GM12878 (cell line): ENCODE measurements around the gene ARID3B. TPM values are rescaled to one million over a fixed set of nuclear protein-coding genes. Genes with fewer than 3 reads are reported as not detected.
A peak's percentile ranks its signal among the peaks of the same experiment; 100 is the strongest.

Experiments used
- ATAC-seq: fragments of 200-7000 bp; cut with Tn5 transposase; 3 replicates; pipeline ENCODE4 v1.9.1; 2020; ENCODE audit warnings: mild to moderate bottlenecking, moderate library complexity
- BruUV-seq: library from RNA; stranded (reverse); fragments of 400-500 nt; replicated peaks from 2 replicates; lab custom pipeline; 2021; lab: Mats Ljungman, UMichigan
- CTCF ChIA-PET: fragments of 300-600 bp; sonication (Branson Sonifier 250); formaldehyde crosslinking; extraction: SDS; loops from one replicate; lab custom pipeline; 2021; ENCODE audit warnings: inconsistent platforms; lab: Yijun Ruan, JAX
- POLR2A ChIA-PET: fragments of 350-600 bp; formaldehyde crosslinking; extraction: SDS; loops from one replicate; lab custom pipeline; 2021; ENCODE audit warnings: inconsistent platforms; lab: Charles Lee
- RAD21 ChIA-PET: fragments of 300-600 bp; sonication (Branson Sonifier 250); formaldehyde crosslinking; loops from one replicate; lab custom pipeline; 2023; ENCODE audit warnings: antibody characterized with exemption; ENCODE audit not compliant: unreplicated experiment; lab: Charles Lee
- SMC1A ChIA-PET: fragments of 300-600 bp; sonication (Branson Sonifier 250); formaldehyde crosslinking; loops from one replicate; lab custom pipeline; 2023; ENCODE audit not compliant: unreplicated experiment, uncharacterized antibody; lab: Charles Lee
- DNase-seq: peaks from one replicate; pipeline ENCODE4 v3.0.0-alpha.2; 2011; ENCODE audit warnings: low read depth, low spot score
- FAIRE-seq: peaks from 3 replicates; lab custom pipeline; 2011; peaks lifted over from hg19 to GRCh38; lab: Jason Lieb, UNC
- H2AFZ ChIP-seq: 2 replicates; pipeline ENCODE4 v1.6.0; 2011; ENCODE audit warnings: low read depth, low read length, control low read depth; ENCODE audit not compliant: control insufficient read depth
- H3K27ac ChIP-seq: 2 replicates; pipeline ENCODE4 v1.5.1; 2011; ENCODE audit warnings: control low read depth; ENCODE audit not compliant: control insufficient read depth, insufficient read depth
- H3K27me3 ChIP-seq, 2 experiments: replicated peaks in 1 of 2; 2 replicates each; pipeline versions ENCODE4 v1.6.0 to v1.6.1; 2011; ENCODE audit warnings: low read length in 1 of 2; ENCODE audit not compliant: control insufficient read depth in 2 of 2, insufficient read depth in 2 of 2
- H3K36me3 ChIP-seq, 2 experiments: 2 replicates each; pipeline ENCODE4 v1.5.1; 2011; ENCODE audit warnings: low read length in 1 of 2; ENCODE audit not compliant: control insufficient read depth in 2 of 2, insufficient read depth in 2 of 2
- H3K4me1 ChIP-seq: 2 replicates; pipeline ENCODE4 v1.6.1; 2011; ENCODE audit warnings: mild to moderate bottlenecking, low read length, moderate library complexity, mixed read lengths; ENCODE audit not compliant: control insufficient read depth, insufficient read depth
- H3K4me2 ChIP-seq: 2 replicates; pipeline ENCODE4 v1.6.0; 2011; ENCODE audit warnings: control low read depth; ENCODE audit not compliant: control insufficient read depth, insufficient read depth
- H3K4me3 ChIP-seq: fragments of 200-600 bp; sonication (generic); 2 replicates; pipeline ENCODE4 v1.5.1; 2016
- H3K79me2 ChIP-seq: 2 replicates; pipeline ENCODE4 v1.6.0; 2011; ENCODE audit warnings: low read length; ENCODE audit not compliant: control insufficient read depth, insufficient read depth
- H3K9ac ChIP-seq: 2 replicates; pipeline ENCODE4 v1.8.0; 2011; ENCODE audit warnings: low read length, control low read depth, mixed read lengths; ENCODE audit not compliant: control insufficient read depth, insufficient read depth
- H3K9me3 ChIP-seq: replicated peaks from 3 replicates; pipeline ENCODE4 v1.5.1; 2011; ENCODE audit warnings: mild to moderate bottlenecking, low read length; ENCODE audit not compliant: control insufficient read depth, insufficient read depth
- H4K20me1 ChIP-seq: 2 replicates; pipeline ENCODE4 v1.6.0; 2011; ENCODE audit not compliant: control insufficient read depth, insufficient read depth
- BCL3 ChIP-seq: IDR thresholded peaks from 2 replicates; pipeline ENCODE4 v1.6.1; 2011; ENCODE audit warnings: borderline replicate concordance, low read depth, mild to moderate bottlenecking, moderate library complexity, low read length; ENCODE audit not compliant: insufficient read depth, poor library complexity, severe bottlenecking
- CBFB ChIP-seq: IDR thresholded peaks from 2 replicates; pipeline ENCODE4 v1.6.1; 2016; ENCODE audit warnings: antibody characterized with exemption, low read depth
- NR2C2 ChIP-seq: IDR thresholded peaks from 2 replicates; pipeline ENCODE4 v1.6.1; 2011; ENCODE audit warnings: borderline replicate concordance, low read depth; ENCODE audit not compliant: control insufficient read depth, insufficient read length
- PBX3 ChIP-seq: IDR thresholded peaks from 2 replicates; pipeline ENCODE4 v1.6.1; 2011; ENCODE audit warnings: mild to moderate bottlenecking, low read depth, low read length, moderate library complexity; ENCODE audit not compliant: insufficient replicate concordance
- PKNOX1 ChIP-seq: fragments of 450-650 bp; IDR thresholded peaks from 2 replicates; pipeline ENCODE4 v1.6.1; 2016; ENCODE audit warnings: mild to moderate bottlenecking
- WGBS: methylation state at CpG from one replicate; pipeline ENCODE4 v1.1.6; 2016; ENCODE audit warnings: low lambda C conversion rate; ENCODE audit not compliant: insufficient replicate concordance, insufficient coverage; ENCODE audit errors: missing lambda C conversion rate; 5-methylcytosine and 5-hydroxymethylcytosine counted together
- in situ Hi-C: fragments of 300-500 bp; cut with MboI; formaldehyde crosslinking; loops from 9 replicates; pipeline ENCODE4 v1.14.3; 2018; ENCODE audit warnings: mixed read lengths
- intact Hi-C: fragments of 100-400 bp; cut with micrococcal nuclease; formaldehyde crosslinking; loops from one replicate; pipeline ENCODE4 v1.14.2; 2022; ENCODE audit not compliant: unreplicated experiment
- polyA plus RNA-seq, 11 experiments: library from polyadenylated mRNA; depleted of rRNA in 4 of 11; unstranded in 6 of 11; stranded (reverse) in 5 of 11; fragments of >200 nt; fragmentation: Nextera tagmentation in 4 of 11; fragmentation: Illumina TruSeq in 1 of 11; extraction: Ambion mirVana in 4 of 11; extraction: Trizol in 1 of 11; gene quantifications; 1 replicate in 1 of 11; 2 replicates in 10 of 11; pipeline versions ENCODE4 v1.2.1 to v1.2.3, GENCODE V29; 2011 to 2016; ENCODE audit warnings: inconsistent platforms in 2 of 11, missing spikeins in 2 of 11, low read depth in 1 of 11
- total RNA-seq, 4 experiments: library from RNA; depleted of rRNA in 3 of 4; stranded (reverse); fragments of >200 nt in 3 of 4; fragmentation: Illumina TruSeq in 1 of 4; extraction: Trizol in 1 of 4; gene quantifications; 2 replicates each; pipeline versions ENCODE4 v1.2.1 to v1.2.3, GENCODE V29; 2013 to 2021

ARID3B gene
- total and polyA plus RNA-seq, 10 of the 15 experiments (the other 5 are each of a cell fraction or from before 2014, with no cell fraction given), result 1.1 to 33.4 (median 24.0) TPM

GRCh38 chr15:74626336-74626735 is 85.3 kb downstream of the ARID3B start:
- ATAC-seq (no peak), DNase-seq (no peak), FAIRE-seq (no peak)
- in situ Hi-C loops (no loop called here), intact Hi-C loops (no loop called here)
- no peak overlapping the region for H3K4me3 ChIP-seq
- 95% methylated on average over 7 of the region's 7 CpGs for WGBS
- no peak for TF ChIP-seq NR2C2
- peak; percentile 94 for TF ChIP-seq BCL3
- TF ChIP-seq PKNOX1, result no peak
- no peak for TF ChIP-seq CBFB
- peak; percentile 34 for TF ChIP-seq PBX3
- peaks cover 9% of the 10 kb centered on the region for H4K20me1 ChIP-seq
- POLR2A ChIA-PET, result interaction anchor here (1.9 kb wide), 1 partner anchor 9 kb away, joined by 6 read pairs; no protein-coding TSS in a partner anchor
- BruUV-seq, result no TSS peak
- SMC1A ChIA-PET, result interaction anchor here (2.1 kb wide), 1 partner anchor 9 kb away, joined by 7 read pairs; no protein-coding TSS in a partner anchor
- H2AFZ ChIP-seq, result no peak overlapping the region
- H3K27me3 ChIP-seq, result no peaks in the 10 kb centered on the region
- H3K79me2 ChIP-seq, result peaks cover 8% of the 10 kb centered on the region
- CTCF ChIA-PET, result interaction anchor here (0.9 to 18.5 kb wide), 4 partner anchors 9 to 144 kb away, joined by 3 to 206 read pairs (median 5); partner anchors contain the start of gene CLK3
- H3K4me1 ChIP-seq, result peaks cover 33% of the 10 kb centered on the region
- RAD21 ChIA-PET, result interaction anchor here (0.9 to 1.5 kb wide), 2 partner anchors 145 to 275 kb away, joined by 3 read pairs; no protein-coding TSS in a partner anchor
- peak overlapping the region; percentile 66 for H3K27ac ChIP-seq
- peak overlapping the region; percentile 34 for H3K4me2 ChIP-seq
- no peak overlapping the region for H3K9ac ChIP-seq
- no peaks in the 10 kb centered on the region for H3K9me3 ChIP-seq
- H3K36me3 ChIP-seq, result peaks cover 72 to 79% of the 10 kb centered on the region in 2 experiments
